ENCODE measurements around the gene CNPPD1.

DNA sequence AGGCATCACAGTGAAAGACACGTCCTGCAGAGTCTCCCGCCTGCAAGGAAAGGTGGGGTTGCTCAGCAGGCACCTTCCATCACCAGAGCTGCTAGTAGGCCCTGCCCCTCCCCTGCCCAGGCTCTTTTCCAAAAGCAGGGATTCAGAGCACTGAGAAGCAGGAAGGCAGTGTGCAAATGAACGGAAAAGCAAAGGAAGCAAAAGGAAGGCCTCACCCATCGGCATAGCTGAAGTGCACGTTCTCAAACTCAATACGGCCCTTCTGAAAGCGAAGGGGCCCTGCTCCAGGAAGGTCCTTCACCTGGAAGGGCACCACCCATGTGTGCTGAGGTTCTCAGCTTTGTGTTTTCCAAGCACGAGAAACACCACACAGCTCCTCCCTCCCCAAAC lies 36.3 kb upstream of the CNPPD1 start:
- TF ChIP-seq CTCF (IDR thresholded peaks at IDR 0.05) (no peak), POLR2A (IDR thresholded peaks at IDR 0.05) (no peak)
